Keratinocyte (primary cell): Measurements from ENCODE around the gene CD24. TPM values are rescaled to one million over a fixed set of nuclear protein-coding genes. Genes with fewer than 3 reads are reported as not detected.

Experiments
- DNase-seq: peaks from one replicate; pipeline ENCODE4 v3.0.0-alpha.2; 2011; ENCODE audit warnings: low read depth, missing footprints, low spot score
- FAIRE-seq: peaks from 2 replicates; lab custom pipeline; 2011; peaks lifted over from hg19 to GRCh38; lab: Jason Lieb, UNC
- H2AFZ ChIP-seq: 2 replicates; pipeline ENCODE4 v1.6.0; 2012; ENCODE audit warnings: low read length, control low read depth, inconsistent platforms; ENCODE audit not compliant: control insufficient read depth
- H3K27ac ChIP-seq: 2 replicates; pipeline ENCODE4 v1.5.1; 2011; ENCODE audit warnings: low read length; ENCODE audit not compliant: control insufficient read depth, insufficient read depth
- H3K27me3 ChIP-seq: 3 replicates; pipeline ENCODE4 v1.6.0; 2011; ENCODE audit warnings: low read length; ENCODE audit not compliant: control insufficient read depth, insufficient read depth; ENCODE audit errors: extremely low read depth
- H3K36me3 ChIP-seq, 2 experiments: 2 replicates in 1 of 2; 3 replicates in 1 of 2; pipeline ENCODE4 v1.5.1; 2011; ENCODE audit warnings: low read length in 2 of 2, mild to moderate bottlenecking in 1 of 2; ENCODE audit not compliant: control insufficient read depth in 2 of 2, insufficient read depth in 2 of 2; ENCODE audit errors: extremely low read depth in 1 of 2
- H3K4me1 ChIP-seq: 3 replicates; pipeline ENCODE4 v1.5.1; 2011; ENCODE audit warnings: low read length; ENCODE audit not compliant: control insufficient read depth, insufficient read depth; ENCODE audit errors: extremely low read depth
- H3K4me2 ChIP-seq: 3 replicates; pipeline ENCODE4 v1.6.0; 2011; ENCODE audit warnings: low read depth, low read length; ENCODE audit not compliant: control insufficient read depth, insufficient read depth; ENCODE audit errors: extremely low read depth
- H3K4me3 ChIP-seq, 3 experiments: fragments of 200-600 bp in 1 of 3; sonication (generic) in 1 of 3; 2 replicates in 2 of 3; 3 replicates in 1 of 3; pipeline ENCODE4 v1.5.1; 2011 to 2016; ENCODE audit warnings: low read length in 3 of 3, mild to moderate bottlenecking in 3 of 3, control low read depth in 2 of 3, inconsistent platforms in 1 of 3, low read depth in 1 of 3, mixed read lengths in 1 of 3, mixed run types in 1 of 3, moderate library complexity in 1 of 3; ENCODE audit not compliant: control insufficient read depth in 2 of 3, insufficient read depth in 2 of 3; ENCODE audit errors: extremely low read depth in 1 of 3
- H3K79me2 ChIP-seq: 2 replicates; pipeline ENCODE4 v1.6.0; 2012; ENCODE audit warnings: low read length; ENCODE audit not compliant: control insufficient read depth, insufficient read depth
- H3K9ac ChIP-seq: 3 replicates; pipeline ENCODE4 v1.6.0; 2011; ENCODE audit warnings: low read length; ENCODE audit not compliant: control insufficient read depth, insufficient read depth; ENCODE audit errors: extremely low read depth
- H3K9me1 ChIP-seq: 3 replicates; pipeline ENCODE4 v1.6.0; 2011; ENCODE audit warnings: low read length; ENCODE audit not compliant: control insufficient read depth, insufficient read depth; ENCODE audit errors: extremely low read depth
- H3K9me3 ChIP-seq: 2 replicates; pipeline ENCODE4 v1.5.1; 2012; ENCODE audit warnings: low read depth, low read length; ENCODE audit not compliant: control insufficient read depth
- H4K20me1 ChIP-seq: 3 replicates; pipeline ENCODE4 v1.6.0; 2011; ENCODE audit warnings: low read length; ENCODE audit not compliant: control insufficient read depth, insufficient read depth; ENCODE audit errors: extremely low read depth
- EZH2 ChIP-seq: IDR thresholded peaks from one replicate; pipeline ENCODE4 v1.6.1; 2012; ENCODE audit warnings: inconsistent platforms, mild to moderate bottlenecking, low read length, moderate library complexity
- dilution Hi-C: fragments of 300-500 bp; cut with MboI; formaldehyde crosslinking; loops from one replicate; pipeline ENCODE4 v1.7.0; 2020; ENCODE audit warnings: low sequenced_read_pairs; ENCODE audit not compliant: extremely low pct_ligation_motif_present
- polyA plus RNA-seq, 5 experiments: library from polyadenylated mRNA; depleted of rRNA in 3 of 5; stranded (reverse) in 3 of 5; stranded (forward) in 1 of 5; unstranded in 1 of 5; fragments of >200 nt; gene quantifications; 1 replicate in 1 of 5; 2 replicates in 3 of 5; 3 replicates in 1 of 5; pipeline versions ENCODE4 v1.2.1 to v1.2.3, GENCODE V29; 2011 to 2012; ENCODE audit warnings: missing spikeins in 2 of 5, low read depth in 1 of 5, low replicate concordance in 1 of 5
- TF ChIP-seq, protein P1 (sequence below), 3 experiments: IDR thresholded peaks in 1 of 3; conservative IDR thresholded peaks in 1 of 3; optimal IDR thresholded peaks in 1 of 3; 2 replicates in 2 of 3; 3 replicates in 1 of 3; pipeline versions ENCODE3 to v1.5.1; 2011; ENCODE audit warnings: low read length in 3 of 3, mild to moderate bottlenecking in 3 of 3, moderate library complexity in 2 of 3, control low read depth in 1 of 3, inconsistent platforms in 1 of 3; ENCODE audit not compliant: insufficient read depth in 2 of 3; ENCODE audit errors: extremely low read depth in 1 of 3

Gene CD24
- polyA plus RNA-seq, 1 donor (not counting 4 experiments of a cell fraction or from before 2014, with no cell fraction given), result 681 TPM

- H3K9me1 ChIP-seq, result no peaks in the 10 kb centered on the region
- H3K4me2 ChIP-seq, result no peak overlapping the region
- peaks cover 0 to 1% of the 10 kb centered on the region in 2 experiments for H3K36me3 ChIP-seq
- H2AFZ ChIP-seq, result no peak overlapping the region
- H3K27me3 ChIP-seq, result no peaks in the 10 kb centered on the region
- no peak for DNase-seq
- no peak overlapping the region for H3K9ac ChIP-seq
- H3K4me1 ChIP-seq, result peaks cover 11% of the 10 kb centered on the region
- H3K4me3 ChIP-seq, result no peak overlapping the region
- no peak for FAIRE-seq
- no peaks in the 10 kb centered on the region for H3K9me3 ChIP-seq
- peaks cover 11% of the 10 kb centered on the region for H4K20me1 ChIP-seq
- peaks cover 15% of the 10 kb centered on the region for H3K79me2 ChIP-seq
- no peak overlapping the region for H3K27ac ChIP-seq
- dilution Hi-C loops, result no loop called here
- TF ChIP-seq, protein P1, sequence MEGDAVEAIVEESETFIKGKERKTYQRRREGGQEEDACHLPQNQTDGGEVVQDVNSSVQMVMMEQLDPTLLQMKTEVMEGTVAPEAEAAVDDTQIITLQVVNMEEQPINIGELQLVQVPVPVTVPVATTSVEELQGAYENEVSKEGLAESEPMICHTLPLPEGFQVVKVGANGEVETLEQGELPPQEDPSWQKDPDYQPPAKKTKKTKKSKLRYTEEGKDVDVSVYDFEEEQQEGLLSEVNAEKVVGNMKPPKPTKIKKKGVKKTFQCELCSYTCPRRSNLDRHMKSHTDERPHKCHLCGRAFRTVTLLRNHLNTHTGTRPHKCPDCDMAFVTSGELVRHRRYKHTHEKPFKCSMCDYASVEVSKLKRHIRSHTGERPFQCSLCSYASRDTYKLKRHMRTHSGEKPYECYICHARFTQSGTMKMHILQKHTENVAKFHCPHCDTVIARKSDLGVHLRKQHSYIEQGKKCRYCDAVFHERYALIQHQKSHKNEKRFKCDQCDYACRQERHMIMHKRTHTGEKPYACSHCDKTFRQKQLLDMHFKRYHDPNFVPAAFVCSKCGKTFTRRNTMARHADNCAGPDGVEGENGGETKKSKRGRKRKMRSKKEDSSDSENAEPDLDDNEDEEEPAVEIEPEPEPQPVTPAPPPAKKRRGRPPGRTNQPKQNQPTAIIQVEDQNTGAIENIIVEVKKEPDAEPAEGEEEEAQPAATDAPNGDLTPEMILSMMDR (optimal IDR thresholded peaks at IDR 0.05 in 1 of 3, IDR thresholded peaks at IDR 0.05 in 1 of 3, conservative IDR thresholded peaks at IDR 0.05 in 1 of 3; ENCODE audit: extremely low read depth in 1 of 3, insufficient read depth in 2 of 3, low read length in 3 of 3), result no peak
- TF ChIP-seq EZH2, result no peak
These were observed 6.5 kb downstream of the CD24 start for GRCh38 chr6:106967936-106968555.

GRCh38 chr6:106966671-106967640 lies 7.6 kb downstream of the CD24 start:
- no peaks in the 10 kb centered on the region for H3K9me3 ChIP-seq

More at GRCh38 chr6:106966671-106967640, 7.6 kb downstream of the CD24 start:
- Histone ChIP-seq H2AFZ (no peak overlapping the region), H3K79me2 (peaks cover 4% of the 10 kb centered on the region), H3K9me1 (no peaks in the 10 kb centered on the region), H3K4me2 (no peak overlapping the region), H3K36me3 (no peaks in the 10 kb centered on the region), H3K27ac (no peak overlapping the region), H3K4me1 (peaks cover 2% of the 10 kb centered on the region), H3K4me3 (no peak overlapping the region), H4K20me1 (peaks cover 1% of the 10 kb centered on the region), H3K27me3 (no peaks in the 10 kb centered on the region), H3K9ac (no peak overlapping the region)
- no peak for FAIRE-seq
- no peak for TF ChIP-seq EZH2
- TF ChIP-seq, protein P1 (optimal IDR thresholded peaks at IDR 0.05 in 1 of 3, IDR thresholded peaks at IDR 0.05 in 1 of 3, conservative IDR thresholded peaks at IDR 0.05 in 1 of 3; ENCODE audit: extremely low read depth in 1 of 3, insufficient read depth in 2 of 3, low read length in 3 of 3), result no peak
- no peak for DNase-seq
- dilution Hi-C loops, result no loop called here
